HuH-7 (cell line): ENCODE results near the gene ALLC.
"Not testable (repeated sequence)": the region's sequence is repeated elsewhere in the genome, so short reads cannot be mapped to it uniquely, and the experiment has no call there.

Source experiments
- DNase-seq: peaks from one replicate; pipeline ENCODE4 v3.0.0; 2011; ENCODE audit warnings: low spot score

Gene ALLC

DNA sequence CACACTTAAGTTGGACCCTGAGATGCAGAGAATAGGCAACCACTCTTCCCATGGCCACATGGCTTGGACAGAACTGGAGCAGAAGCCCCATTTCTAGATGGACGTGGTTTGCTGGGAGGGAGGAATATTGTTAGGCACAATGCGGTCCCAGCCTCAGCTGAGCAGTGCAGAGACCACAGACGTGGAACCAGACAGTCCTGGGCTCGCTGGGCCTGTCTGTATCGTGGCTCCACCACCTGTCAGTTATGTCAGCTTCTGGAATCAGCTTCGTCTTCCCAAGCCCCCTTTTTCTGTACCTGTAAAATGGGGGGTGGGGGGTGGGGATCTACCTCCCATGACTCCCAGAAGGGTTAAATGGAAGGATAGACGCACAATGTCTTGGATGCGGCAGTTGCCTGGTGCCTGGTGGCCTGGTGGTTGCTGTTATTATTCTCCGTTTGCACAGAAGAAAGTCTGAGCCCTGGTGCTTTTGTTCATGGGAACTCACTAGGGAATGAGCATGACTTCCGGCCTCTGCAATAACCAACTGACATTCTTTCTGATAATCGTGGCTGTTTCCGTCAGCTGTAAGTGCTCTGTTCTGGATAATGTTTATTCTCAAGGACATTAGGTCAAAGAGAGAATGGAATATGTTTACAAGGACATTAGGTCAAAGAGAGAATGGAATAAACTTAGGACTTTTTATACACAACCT, 31.7 kb upstream of the ALLC start:
- DNase-seq, result no peak

DNA sequence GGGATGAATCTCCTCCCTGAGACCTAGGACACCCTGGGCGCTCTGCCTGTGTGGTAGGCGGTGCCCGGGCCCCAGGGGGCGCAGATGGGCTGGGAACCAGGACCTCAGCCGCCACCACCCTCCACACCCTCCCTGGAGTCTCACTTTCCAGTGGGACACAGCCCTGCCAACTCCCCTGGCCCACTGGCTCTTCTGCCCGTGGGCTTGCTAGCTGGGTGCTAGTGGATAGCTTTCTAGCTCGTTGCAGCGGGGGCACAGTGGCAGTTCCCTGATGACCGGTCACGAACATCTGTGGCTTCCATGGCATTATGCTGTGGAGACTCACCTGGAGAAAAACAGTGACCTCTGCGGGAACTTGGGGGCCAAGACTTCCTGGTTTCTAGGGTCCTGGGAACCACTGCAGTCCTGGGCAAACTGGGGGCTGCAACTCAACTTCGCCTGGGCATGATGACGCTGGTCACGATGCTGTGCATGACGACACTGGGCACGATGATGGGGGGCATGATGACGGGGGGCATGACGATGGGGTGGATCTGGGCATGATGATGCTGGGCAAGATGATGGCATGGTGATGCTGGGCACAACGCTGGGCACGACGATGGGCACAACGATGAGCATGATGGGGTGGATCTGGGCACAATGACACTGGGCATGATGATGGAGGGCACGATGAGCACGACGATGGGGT, 31.0 kb upstream of the ALLC start:
- no peak for DNase-seq

DNA sequence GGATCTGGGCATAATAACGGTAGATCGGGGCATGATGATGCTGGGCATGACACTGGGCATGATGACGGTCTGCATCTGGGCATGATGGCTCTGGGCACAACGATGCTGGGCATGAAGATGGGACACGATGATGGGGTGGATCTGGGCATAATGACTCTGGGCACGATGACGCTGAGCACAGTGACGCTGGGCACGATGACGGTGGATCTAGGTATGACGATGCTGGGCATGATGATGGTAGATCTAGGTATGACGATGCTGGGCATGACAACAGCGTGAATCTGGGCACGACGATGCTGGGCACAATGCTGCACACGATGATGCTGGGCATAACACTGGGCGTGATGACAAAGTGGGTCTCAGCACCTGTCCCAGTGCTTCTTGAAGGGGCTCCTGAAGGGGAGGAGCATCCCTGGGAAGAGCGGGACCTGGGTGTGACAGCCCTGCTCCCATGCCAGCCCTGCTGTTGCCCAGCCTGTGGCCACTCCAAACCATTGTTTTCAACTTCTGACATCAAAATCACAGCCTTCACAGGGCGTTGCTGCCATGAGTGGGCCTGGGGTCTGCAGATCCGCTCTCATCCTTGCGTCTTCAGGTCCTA, 30.4 kb upstream of the ALLC start:
- no peak for DNase-seq

DNA sequence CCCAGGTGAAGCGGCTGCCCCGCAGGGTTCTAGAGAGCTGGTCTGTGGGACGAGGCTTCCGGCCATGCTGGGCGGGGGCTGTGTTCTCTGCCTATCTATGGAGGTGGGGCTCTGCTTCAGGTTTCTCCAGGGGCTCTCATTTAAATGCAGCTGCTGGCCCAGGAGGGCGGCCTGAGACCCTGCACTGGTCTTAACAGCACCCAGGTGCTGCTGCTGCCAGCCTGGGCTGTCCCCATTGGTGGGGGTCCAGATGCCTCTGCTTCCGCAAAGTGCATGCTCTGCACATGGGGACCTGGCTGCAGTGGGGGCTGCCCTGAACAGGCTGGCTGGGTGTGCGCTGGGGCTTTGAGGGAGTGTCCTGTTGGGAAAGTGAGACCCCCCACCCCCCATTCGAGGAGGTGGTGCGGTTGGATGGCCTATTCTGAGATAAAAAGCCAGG, 29.7 kb upstream of the ALLC start:
- DNase-seq, result no peak

DNA sequence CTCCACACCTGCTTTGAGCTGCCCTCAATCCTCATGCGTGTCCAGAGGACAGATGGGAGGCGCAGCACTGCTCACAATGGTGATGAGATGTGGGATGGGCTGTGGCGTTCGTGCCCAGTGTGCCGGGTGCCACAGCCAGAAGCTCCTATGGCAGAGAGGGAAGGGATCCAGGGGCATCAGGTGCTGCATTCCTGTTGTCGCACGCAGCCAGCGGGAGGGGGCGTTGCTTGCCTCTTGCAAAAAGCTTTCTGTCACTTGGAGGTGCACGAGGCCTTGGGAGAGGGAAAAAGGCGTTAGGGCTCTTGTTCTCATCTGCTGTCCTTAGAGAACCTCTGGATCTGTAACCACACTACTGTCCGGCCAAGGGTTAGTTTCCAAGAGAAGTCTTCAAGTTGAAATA, 29.2 kb upstream of the ALLC start:
- DNase-seq, result peak; percentile 55

DNA sequence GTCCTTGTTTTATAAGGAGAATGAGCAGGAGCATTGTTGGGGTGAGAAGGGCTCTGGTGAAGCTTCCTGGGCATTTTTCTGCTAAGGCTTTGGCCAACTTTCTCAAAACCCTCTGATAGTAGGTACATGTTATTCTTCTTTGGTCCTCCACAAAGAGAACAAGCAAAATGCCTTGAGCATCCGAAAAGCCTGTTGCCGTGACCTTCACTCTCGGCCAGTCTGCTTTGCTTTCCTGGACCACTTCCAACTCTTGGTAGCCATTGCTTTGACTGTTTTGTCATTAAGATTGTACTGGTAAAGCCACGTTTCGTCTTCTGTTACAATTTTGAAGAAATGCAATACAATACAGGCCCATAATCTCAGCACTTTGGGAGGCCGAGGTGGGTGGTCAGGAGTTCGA, 27.4 kb upstream of the ALLC start:
- no peak for DNase-seq

DNA sequence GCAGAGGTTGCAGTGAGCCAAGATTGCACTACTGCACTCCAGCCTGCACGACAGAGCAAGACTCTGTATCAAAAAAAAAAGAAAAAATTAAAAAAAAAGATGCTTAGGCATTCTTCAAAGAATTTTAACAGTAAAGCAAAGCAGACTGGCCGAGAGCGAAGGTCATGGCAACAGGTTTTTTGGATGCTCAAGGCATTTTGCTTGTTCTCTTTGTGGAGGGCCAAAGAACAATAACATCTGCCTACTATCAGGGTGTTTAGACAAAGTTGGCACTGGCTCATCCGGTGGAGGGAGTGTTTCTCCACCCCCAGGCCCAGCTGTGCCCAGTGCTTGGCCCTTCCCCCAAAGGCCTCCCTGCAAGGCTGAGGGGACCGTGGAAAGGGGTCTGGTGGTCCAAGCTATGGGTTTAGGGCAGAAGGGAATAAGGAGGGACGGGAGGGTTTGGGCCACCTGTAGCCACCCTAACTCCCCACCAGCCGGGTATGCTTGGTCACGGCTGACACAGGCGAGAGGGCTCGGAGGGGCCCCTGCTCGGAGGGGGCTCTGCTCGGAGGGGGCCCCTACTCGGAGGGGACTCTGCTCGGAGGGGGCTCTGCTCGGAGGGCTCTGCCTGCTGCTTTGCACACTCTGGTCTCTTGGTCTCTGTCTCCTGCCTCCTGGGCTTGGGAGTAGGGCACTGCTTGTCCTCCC, 26.7 kb upstream of the ALLC start:
- no peak for DNase-seq

DNA sequence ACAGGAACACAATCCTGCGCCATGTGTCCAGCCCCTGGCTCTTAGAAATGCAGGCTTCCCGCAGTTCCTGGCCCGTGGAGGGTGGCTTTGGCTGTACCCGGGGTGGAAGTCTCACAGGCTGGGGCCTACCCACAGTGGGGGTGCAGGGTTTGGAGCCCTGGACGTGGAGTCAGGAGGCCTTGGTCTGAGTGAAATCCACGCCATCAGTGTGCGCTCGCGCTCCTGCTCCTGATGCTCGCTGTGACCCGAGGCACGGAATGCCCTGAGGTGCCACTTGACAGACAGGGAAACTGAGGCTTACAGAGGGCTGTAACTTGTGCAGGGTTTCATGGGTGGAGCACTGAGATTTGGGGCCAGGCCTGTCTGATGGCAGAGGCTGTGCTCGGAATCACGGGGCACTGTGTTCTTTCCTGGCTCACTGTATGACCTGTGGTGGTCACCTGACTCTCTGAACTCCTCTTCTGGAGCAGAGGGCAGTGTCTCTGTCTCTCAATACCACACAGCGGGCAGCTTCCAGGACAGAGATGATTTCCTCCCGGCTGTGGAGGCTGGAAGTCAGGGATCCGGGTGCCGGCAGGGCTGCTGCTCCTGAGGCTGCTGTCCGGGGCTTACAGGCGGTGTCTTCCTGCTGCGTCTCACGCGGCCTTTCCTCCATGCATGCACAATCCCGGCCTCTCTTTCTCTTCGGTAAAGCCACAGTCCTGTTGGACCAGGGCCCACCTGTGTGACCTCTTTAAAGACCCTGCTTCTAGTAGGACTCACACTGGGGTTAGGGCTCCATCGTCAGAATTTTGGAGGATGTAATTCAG, 25.9 kb upstream of the ALLC start:
- no peak for DNase-seq

DNA sequence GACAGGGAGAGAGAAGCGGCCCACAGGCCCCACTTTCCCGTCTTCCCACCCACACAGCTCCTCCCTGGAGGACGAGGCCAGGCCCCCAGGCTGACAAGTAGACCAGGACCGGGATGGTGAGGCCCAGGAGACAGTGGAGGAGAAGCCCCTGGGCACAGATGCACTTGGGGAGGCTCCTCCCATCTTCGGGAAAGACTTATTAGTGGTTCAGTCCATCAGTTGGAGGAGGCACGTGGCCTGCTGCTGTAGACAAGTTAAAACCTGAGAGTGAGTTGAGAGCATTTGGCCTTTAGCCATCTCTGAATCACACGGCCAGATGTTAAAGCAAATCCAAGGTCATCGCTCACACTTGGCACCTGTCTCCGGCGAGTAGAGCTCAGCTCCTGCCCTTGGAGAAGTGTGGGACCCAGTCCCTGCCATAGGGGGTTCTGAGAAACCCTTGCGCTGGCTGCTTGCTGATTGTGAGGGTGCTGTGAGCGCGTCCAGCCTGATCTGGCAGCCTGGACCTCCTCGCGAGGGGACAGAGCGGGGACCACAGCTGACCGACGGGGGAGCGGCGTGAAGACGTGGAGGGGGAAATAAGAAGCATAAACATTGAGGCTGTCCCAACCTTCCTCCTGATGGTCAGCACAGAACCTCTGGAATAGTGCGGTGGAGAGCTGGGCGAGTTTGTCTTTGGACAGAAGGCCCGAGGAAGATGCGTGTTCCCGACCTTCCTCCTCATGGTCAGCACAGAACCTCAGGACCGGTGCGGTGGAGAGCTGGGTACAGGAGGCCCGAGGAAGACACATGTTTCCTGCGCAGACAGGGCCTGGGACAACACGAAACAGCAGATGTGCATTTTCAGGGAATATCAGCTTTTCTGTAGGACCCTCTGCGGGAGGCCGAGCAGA, 24.7 kb upstream of the ALLC start:
- no peak for DNase-seq

DNA sequence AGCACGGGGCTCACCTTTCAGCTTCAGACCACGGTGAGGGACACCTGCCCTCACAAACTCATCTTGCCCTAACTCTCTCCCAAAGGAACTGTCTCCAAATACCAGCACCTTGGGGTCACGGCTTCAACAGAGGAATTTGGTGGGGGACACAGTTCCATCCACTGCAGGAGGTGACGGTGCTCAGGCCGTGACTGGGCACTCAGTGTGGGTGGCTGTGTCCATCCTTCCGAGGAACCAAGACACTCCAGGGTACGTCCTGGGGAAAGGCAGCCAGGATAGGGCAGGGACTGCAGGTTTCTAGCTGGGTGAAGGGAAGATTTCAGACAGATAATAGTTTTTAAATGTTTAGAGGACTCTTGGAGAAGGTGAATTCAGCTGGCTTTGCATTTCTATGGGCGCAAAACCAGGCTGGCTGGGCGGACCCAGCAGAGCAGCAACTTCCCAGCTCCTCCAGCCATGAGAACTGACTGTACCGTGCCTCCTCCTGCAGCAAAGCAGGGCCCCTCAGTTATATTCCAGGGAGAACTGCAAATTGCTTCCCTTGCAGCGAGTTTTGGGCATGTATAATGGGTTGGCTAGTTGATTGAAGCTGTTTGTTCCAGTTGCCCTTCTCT, 23.9 kb upstream of the ALLC start:
- no peak for DNase-seq

DNA sequence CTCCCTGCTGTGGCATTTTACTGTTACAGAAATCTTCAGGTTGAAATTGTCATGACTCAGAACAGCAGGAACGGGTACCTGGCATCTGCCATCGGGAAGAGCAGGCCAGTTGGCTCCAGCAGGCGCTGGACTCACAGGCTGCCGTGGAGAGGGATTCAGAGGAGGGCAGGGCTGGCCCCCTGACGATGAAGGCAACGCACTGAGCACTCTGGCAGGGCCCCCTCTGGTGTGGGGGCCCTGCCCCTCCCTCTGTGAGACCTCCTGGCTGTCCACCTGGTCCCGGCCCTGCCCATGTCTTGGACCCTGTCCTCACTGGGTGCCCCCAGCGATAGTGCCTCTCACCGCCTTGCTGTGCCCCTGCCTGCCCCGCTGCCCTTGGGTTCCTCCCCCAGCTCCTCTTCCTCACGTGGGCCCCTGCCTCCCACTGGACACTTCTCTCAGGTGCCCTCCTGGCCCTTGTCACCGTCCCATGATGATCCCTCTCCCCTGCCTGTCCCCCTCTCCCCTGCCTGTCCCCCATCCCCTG, 23.3 kb upstream of the ALLC start:
- DNase-seq, result no peak

DNA sequence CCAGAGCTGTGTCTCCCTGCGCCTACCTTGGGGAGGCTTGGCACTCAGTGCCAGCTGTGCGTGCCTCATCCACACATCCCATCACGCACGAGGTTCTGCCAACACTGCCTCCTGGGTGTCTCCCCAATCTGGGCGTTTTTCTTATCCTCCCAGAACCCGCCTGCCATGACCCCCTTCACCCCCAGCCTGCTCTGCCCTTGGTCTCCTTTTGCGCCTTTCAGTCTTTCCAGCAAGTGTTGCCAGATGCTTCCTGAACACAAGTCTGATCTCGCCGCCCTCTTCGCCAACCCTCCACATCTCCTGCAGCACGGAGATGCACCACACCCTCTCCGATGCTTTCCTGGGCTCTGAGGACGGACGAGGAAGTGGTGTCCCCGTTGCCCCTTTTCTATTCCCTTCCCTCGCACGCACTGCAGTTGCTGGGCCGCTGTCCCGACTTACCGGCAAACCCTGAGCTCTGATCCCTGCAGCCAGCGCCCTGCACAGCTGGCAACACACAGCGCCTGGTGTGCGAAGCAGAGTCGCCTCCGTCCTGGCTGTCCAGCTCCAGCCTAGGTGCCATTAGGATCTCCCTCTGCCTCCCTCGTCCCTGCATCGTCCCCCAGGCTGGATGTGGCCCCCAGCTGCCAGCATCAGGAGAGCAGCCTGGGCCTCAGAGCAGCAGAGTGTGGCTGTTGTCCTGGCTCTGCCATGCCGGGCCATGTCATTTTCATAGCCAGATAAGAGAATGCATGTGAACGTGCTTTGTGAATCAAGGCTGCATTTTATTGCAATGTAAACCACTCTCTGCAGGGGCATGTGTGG, 22.6 kb upstream of the ALLC start:
- no peak for DNase-seq

DNA sequence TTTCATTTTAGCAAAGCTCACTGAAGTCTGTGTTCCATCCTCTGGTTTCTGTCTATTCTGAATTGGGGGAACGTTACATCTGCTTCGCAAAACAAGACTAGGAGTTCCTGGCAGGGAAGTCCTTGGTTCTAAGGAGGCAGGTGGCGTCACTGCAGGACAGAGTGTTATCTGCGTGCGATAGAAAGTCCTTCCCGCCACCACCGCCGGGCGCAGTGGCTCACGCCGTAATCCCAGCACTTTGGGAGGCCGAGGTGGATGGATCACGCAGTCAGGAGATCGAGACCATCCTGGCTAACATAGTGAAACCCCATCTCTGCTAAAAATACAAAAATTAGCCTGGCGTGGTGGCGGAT, 22.0 kb upstream of the ALLC start:
- not testable (repeated sequence) for DNase-seq

DNA sequence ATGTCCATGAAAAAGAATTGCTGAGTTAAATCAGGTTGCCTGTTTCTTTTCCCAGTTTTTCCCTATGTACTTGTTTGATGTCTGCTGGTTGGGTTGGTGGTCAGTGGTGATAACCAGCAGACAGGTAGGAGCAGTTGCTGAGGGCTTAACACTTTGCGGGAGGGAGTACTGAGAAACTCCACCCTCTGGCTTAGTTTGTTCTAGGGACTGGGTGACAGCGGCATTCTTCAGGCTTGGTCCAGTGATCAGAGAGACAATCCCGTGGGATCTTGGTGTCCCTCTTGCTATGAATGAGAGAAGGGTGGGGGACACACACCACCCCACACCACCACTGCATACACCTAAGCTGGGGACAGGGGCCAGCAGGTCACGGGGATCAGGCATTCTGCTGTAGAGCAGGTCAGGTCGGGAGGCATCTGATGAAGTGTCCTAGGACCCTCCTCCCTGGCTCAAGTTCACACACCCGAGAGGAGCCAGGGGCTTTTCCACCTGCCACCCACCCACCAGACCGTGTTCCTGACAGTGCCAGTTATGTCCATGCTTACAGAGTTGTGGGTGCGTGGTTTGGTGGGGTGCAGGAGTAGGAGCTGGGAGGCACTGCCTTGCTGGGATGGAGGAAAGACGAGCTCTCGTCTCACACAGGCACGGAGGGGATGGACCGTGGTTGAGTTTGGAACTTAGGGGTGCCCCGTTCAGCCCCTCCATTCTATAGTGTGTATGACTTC, 21.3 kb upstream of the ALLC start:
- DNase-seq, result no peak

DNA sequence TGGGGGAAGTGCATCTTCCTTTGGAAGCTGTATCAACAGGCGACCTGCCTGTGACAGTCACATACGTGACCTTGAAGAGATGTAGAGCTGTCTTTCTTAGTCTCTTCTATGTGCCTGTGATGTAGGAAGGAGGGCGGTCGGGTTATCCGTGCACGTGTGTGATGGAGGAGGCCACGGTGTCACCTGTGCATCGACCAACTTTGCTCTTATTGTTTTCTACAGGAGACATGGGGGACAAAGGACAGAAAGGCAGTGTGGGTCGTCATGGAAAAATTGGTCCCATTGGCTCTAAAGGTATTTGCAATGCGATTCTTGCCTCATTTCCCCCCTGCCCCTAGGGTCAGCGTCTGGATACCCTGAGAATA, 20.7 kb upstream of the ALLC start:
- DNase-seq, result no peak

DNA sequence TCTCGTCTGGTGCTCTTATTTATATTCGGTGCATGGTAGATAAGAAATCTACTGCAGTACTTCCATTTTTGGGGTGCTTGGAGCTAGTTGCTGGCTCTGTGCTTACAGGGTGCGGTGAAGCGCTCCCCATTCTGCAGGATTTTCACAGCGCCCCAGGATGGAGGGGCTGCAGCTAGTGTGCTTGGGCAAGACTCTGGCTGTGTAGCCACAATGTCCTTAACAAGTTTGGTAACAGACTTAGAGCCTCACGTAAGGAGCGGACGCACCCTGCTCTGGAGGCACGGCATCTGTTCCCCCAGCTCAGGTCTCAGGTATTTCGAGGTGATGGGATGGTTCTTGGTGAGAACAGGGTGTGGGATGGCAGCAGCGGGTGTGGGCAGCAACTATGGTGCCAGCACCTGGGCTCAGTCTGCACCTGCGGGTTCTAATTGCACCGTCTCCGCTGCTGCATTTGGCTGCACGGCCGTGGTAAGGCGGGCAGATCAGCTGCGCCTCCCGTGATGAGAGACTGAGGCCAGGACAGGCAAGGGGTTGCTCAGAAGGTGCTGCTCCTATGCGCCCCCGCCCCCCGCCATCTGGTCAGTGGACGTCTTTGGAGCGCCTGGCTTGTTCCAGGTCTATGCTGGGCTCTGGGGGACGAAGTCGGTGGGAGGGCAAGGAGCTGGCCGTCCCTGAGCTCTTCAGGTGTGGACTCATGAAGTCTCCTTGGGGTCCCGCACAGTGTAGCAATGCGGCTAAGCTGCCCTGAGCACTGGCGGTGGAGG, 20.1 kb upstream of the ALLC start:
- DNase-seq, result no peak

DNA sequence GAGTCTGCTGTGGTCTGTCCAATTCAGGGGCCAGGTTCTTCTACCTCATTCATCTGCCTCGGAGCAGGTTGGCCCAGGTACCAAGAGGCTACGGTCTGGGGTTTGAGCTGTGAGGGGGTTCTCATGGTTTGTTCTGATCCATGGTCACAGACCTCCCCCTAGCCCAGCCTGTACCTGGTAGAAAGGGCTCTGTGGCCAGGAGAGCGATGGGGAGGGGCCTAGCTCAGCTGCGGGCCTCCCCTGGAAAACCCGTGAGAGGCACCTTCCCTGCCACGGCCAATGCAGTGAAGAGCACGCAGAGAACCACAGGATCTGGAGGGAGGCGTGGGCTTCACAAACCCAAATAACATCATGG, 19.6 kb upstream of the ALLC start:
- no peak for DNase-seq

DNA sequence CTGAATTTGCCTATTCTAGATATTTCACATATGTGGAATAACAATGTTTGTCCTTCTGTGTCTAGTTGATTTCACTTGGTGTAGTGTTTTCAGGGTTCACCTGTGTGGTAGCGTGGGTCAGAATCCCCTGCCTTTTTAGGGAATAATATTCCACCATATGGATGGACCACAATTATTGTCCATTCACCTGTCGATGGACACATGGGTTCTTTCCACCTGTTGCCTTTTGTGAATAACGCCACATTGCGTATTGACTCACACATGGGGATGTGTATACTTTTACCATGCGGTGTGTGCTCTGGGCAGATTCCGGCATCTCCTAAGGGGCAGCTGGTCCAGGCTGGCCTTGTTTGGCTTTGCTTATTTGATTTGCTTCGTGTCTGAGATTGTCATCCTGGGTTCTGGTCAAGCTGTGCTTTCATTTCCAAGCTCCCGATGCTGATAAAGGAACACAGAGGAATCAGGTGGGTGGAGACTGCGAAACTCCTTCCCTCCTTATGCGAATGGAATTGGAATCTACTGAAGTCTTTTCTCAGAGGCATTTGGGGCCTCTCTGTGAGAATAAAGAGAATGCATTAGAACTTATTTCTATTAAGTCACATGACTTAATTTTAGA, 18.9 kb upstream of the ALLC start:
- no peak for DNase-seq
